ENCODE data around the gene RAD1. TPM values are rescaled to one million over a fixed set of nuclear protein-coding genes. Genes with fewer than 3 reads are reported as not detected.

Gene RAD1
- total RNA-seq, 1 donor from 2014 or later, result 15.7 TPM

DNA sequence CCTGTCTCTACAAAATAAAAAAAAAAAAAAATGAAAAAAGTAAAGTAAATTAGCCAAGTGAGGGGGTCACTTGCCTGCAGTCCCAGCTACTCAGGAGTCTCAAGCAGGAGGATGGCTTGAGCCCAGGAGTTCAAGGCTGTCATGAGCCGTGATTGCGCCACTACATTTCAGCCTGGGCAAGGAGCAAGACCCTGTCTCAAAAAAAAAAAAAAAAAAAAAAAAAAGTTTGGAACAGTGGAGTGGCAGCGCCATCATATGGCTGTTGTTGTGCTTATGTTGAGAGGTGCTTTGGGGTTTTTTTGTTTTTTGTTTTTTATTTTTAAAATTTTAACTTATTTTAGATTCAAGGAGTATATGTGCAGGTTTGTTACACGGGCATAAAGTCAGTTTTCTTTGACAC, 3.8 kb upstream of the RAD1 start:
- H3K9ac ChIP-seq (ENCODE audit: low read depth in 1 of 3, low read length in 3 of 3), result no peak overlapping the region
- H3K27ac ChIP-seq (ENCODE audit: low read depth, low read length), result no peak overlapping the region
- peaks cover 3 to 38% (median 36%) of the 10 kb centered on the region in 3 donors for H3K36me3 ChIP-seq (ENCODE audit: control insufficient read depth in 3 of 3, insufficient read depth in 3 of 3, low read length in 3 of 3)
- peaks cover 14 to 18% (median 17%) of the 10 kb centered on the region in 3 donors for H3K4me1 ChIP-seq (ENCODE audit: control insufficient read depth in 3 of 3, insufficient read depth in 3 of 3, low read length in 3 of 3)
- H3K4me3 ChIP-seq (ENCODE audit: low read length in 3 of 3), result no peak overlapping the region
- no peaks in the 10 kb centered on the region for H3K9me3 ChIP-seq (ENCODE audit: control insufficient read depth in 3 of 3, low read length in 3 of 3)
- H3K27me3 ChIP-seq (ENCODE audit: control insufficient read depth in 3 of 3, insufficient read depth in 3 of 3, low read length in 3 of 3), result no peaks in the 10 kb centered on the region

DNA sequence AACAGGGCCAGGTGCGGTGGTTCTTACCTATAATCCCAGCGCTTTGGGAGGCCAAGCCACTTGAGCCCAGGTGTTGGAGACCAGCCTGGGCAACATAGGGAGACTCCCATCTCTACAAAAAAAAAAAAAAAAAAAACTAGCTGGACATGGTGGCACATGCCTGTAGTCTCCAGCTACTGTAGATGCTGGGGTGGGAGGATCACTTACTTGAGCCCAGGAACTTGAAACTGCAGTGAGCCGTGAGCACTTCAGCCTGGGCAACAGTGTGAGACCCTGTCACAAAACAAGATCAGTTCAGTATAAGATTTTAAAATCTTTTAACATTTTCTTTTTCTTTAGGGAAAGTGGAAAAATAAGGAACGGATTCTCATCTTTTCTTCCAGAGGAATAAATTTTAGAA, 2.7 kb upstream of the RAD1 start:
- Histone ChIP-seq H3K4me3 (ENCODE audit: low read length in 3 of 3) (no peak overlapping the region), H3K9me3 (ENCODE audit: control insufficient read depth in 3 of 3, low read length in 3 of 3) (no peaks in the 10 kb centered on the region), H3K9ac (ENCODE audit: low read depth in 1 of 3, low read length in 3 of 3) (no peak overlapping the region), H3K4me1 (ENCODE audit: control insufficient read depth in 3 of 3, insufficient read depth in 3 of 3, low read length in 3 of 3) (peaks cover 14 to 23% (median 21%) of the 10 kb centered on the region in 3 donors), H3K27ac (ENCODE audit: low read depth, low read length) (no peak overlapping the region), H3K27me3 (ENCODE audit: control insufficient read depth in 3 of 3, insufficient read depth in 3 of 3, low read length in 3 of 3) (no peaks in the 10 kb centered on the region), H3K36me3 (ENCODE audit: control insufficient read depth in 3 of 3, insufficient read depth in 3 of 3, low read length in 3 of 3) (peaks cover 3 to 29% (median 28%) of the 10 kb centered on the region in 3 donors)

DNA sequence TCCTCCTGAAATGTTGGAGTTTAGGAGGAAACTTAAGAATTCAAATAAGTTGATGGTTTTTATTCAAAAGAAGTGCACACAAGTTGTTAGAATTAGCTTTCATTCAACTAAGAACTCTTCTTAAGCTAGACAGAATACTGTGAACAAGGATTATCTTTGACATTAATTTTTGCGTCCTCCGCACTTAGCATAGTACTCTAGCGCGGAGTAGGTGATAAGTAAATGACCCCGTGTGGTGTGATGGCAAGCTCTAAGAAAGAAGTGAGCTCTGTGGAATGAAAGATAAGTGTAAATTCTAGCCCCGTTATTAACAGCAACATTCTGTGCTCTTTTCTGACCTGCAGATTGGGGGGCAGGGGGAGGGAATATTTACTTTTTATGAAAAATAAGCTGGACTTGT, 1.2 kb upstream of the RAD1 start:
- H3K27me3 ChIP-seq (ENCODE audit: control insufficient read depth in 3 of 3, insufficient read depth in 3 of 3, low read length in 3 of 3), result no peaks in the 10 kb centered on the region
- H3K27ac ChIP-seq (ENCODE audit: low read depth, low read length), result no peak overlapping the region
- H3K9ac ChIP-seq (ENCODE audit: low read depth in 1 of 3, low read length in 3 of 3), result peak overlapping the region; percentile 96 to 98 (median 97)
- H3K4me1 ChIP-seq (ENCODE audit: control insufficient read depth in 3 of 3, insufficient read depth in 3 of 3, low read length in 3 of 3), result peaks cover 14 to 23% (median 21%) of the 10 kb centered on the region in 3 donors
- H3K4me3 ChIP-seq (ENCODE audit: low read length in 3 of 3), result peak overlapping the region; percentile 93 to 99 (median 98)
- H3K9me3 ChIP-seq (ENCODE audit: control insufficient read depth in 3 of 3, low read length in 3 of 3), result no peaks in the 10 kb centered on the region
- peaks cover 3 to 26% (median 23%) of the 10 kb centered on the region in 3 donors for H3K36me3 ChIP-seq (ENCODE audit: control insufficient read depth in 3 of 3, insufficient read depth in 3 of 3, low read length in 3 of 3)

DNA sequence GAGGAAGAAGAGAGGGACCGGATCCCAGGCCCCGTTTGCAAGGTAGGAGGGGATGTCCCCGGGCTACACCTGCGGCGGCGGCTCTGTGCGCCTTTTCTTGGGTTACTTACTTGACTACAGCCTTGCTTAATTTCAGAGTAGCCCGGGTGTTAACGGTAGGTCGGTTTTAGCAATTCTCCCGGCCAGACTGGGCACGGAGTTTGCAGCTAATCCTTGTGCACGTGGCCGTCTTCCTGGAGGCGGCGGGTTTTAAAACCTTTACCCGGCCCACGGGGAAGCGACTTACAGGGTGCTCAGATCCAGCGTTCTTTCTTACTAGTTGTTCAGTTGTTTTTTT, 520 bp upstream of the RAD1 start:
- Histone ChIP-seq H3K9me3 (ENCODE audit: control insufficient read depth in 3 of 3, low read length in 3 of 3) (no peaks in the 10 kb centered on the region), H3K36me3 (ENCODE audit: control insufficient read depth in 3 of 3, insufficient read depth in 3 of 3, low read length in 3 of 3) (peaks cover 4 to 31% (median 25%) of the 10 kb centered on the region in 3 donors), H3K27me3 (ENCODE audit: control insufficient read depth in 3 of 3, insufficient read depth in 3 of 3, low read length in 3 of 3) (no peaks in the 10 kb centered on the region), H3K4me1 (ENCODE audit: control insufficient read depth in 3 of 3, insufficient read depth in 3 of 3, low read length in 3 of 3) (peaks cover 14 to 23% (median 21%) of the 10 kb centered on the region in 3 donors), H3K4me3 (ENCODE audit: low read length in 3 of 3) (peak overlapping the region; percentile 93 to 99 (median 98)), H3K27ac (ENCODE audit: low read depth, low read length) (peak overlapping the region; percentile 75), H3K9ac (ENCODE audit: low read depth in 1 of 3, low read length in 3 of 3) (peak overlapping the region; percentile 96 to 98 (median 97))

DNA sequence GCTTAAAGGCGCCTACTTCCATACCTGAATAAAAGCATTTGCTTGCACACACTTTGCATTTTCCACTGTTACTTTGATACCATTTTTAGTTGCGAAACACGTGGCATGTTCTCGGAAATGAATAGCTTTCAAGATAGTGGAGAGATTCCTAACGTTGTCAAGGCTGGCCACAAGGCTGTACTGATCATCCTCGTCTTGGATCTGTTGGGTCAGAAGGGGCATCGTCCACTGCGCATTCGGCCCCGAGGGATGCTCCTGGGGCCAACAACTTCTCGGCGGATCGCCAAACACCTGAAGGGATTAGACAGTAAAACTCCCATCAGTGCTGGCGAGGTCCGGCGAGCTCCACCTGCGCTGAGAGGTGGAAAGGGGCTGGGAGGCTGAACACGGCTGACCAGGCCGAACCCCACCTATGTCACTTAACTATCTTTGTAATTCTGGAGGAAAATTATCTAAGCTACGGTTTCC, 599 bp downstream of the RAD1 start:
- peaks cover 7 to 23% (median 22%) of the 10 kb centered on the region in 3 donors for H3K36me3 ChIP-seq (ENCODE audit: control insufficient read depth in 3 of 3, insufficient read depth in 3 of 3, low read length in 3 of 3)
- no peaks in the 10 kb centered on the region for H3K9me3 ChIP-seq (ENCODE audit: control insufficient read depth in 3 of 3, low read length in 3 of 3)
- H3K27ac ChIP-seq (ENCODE audit: low read depth, low read length), result peak overlapping the region; percentile 75
- H3K27me3 ChIP-seq (ENCODE audit: control insufficient read depth in 3 of 3, insufficient read depth in 3 of 3, low read length in 3 of 3), result no peaks in the 10 kb centered on the region
- H3K4me3 ChIP-seq (ENCODE audit: low read length in 3 of 3), result peak overlapping the region; percentile 90 to 99 (median 93)
- H3K9ac ChIP-seq (ENCODE audit: low read depth in 1 of 3, low read length in 3 of 3), result peak overlapping the region; percentile 82 to 97 (median 96)
- peaks cover 14 to 23% (median 21%) of the 10 kb centered on the region in 3 donors for H3K4me1 ChIP-seq (ENCODE audit: control insufficient read depth in 3 of 3, insufficient read depth in 3 of 3, low read length in 3 of 3)

DNA sequence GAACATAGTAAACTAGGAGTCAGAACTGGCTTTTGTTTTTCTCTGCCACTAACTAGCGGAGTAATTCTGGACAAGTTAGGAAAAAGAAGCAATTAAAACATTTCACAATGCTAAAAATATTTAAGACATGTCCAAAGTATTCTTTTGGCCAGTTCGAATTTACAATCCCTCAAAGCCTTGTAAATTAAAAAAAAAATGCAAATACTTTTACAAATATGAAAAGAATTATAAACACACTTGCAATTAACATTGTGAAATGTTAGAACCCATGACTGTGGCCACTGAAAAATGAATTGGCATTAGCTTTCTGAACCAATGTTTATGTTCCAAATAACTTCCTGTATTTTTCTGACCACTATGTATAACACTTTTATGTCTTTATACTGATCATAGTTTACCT, 2.2 kb downstream of the RAD1 start:
- H3K27me3 ChIP-seq (ENCODE audit: control insufficient read depth in 3 of 3, insufficient read depth in 3 of 3, low read length in 3 of 3), result no peaks in the 10 kb centered on the region
- peaks cover 8 to 32% (median 25%) of the 10 kb centered on the region in 3 donors for H3K36me3 ChIP-seq (ENCODE audit: control insufficient read depth in 3 of 3, insufficient read depth in 3 of 3, low read length in 3 of 3)
- no peak overlapping the region for H3K4me3 ChIP-seq (ENCODE audit: low read length in 3 of 3)
- H3K4me1 ChIP-seq (ENCODE audit: control insufficient read depth in 3 of 3, insufficient read depth in 3 of 3, low read length in 3 of 3), result peaks cover 14 to 23% (median 21%) of the 10 kb centered on the region in 3 donors
- H3K9ac ChIP-seq (ENCODE audit: low read depth in 1 of 3, low read length in 3 of 3), result no peak overlapping the region
- no peaks in the 10 kb centered on the region for H3K9me3 ChIP-seq (ENCODE audit: control insufficient read depth in 3 of 3, low read length in 3 of 3)
- no peak overlapping the region for H3K27ac ChIP-seq (ENCODE audit: low read depth, low read length)

DNA sequence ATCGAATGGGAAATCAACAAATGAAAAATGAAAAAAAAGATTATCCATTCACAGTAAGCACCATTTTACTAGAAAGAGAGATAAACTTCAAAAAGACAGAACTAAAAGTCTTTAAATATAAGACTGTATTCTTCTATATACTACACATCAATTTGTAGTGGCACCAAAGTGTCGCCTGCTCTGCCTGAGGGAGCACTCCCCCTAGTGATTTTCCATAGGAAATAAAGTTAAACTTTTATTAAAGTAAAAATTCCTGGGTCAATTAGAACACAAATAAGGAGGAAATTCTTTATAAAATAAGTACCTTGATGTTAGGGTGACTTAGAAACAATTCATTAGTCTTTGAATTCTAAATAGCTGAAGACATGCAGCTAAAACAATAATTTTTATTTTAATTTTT, 9.7 kb downstream of the RAD1 start:
- Histone ChIP-seq H3K36me3 (ENCODE audit: control insufficient read depth in 3 of 3, insufficient read depth in 3 of 3, low read length in 3 of 3) (peaks cover 2 to 20% (median 19%) of the 10 kb centered on the region in 3 donors), H3K4me3 (ENCODE audit: low read length in 3 of 3) (no peak overlapping the region), H3K27me3 (ENCODE audit: control insufficient read depth in 3 of 3, insufficient read depth in 3 of 3, low read length in 3 of 3) (no peaks in the 10 kb centered on the region), H3K4me1 (ENCODE audit: control insufficient read depth in 3 of 3, insufficient read depth in 3 of 3, low read length in 3 of 3) (no peaks in the 10 kb centered on the region), H3K9ac (ENCODE audit: low read depth in 1 of 3, low read length in 3 of 3) (no peak overlapping the region), H3K9me3 (ENCODE audit: control insufficient read depth in 3 of 3, low read length in 3 of 3) (no peaks in the 10 kb centered on the region), H3K27ac (ENCODE audit: low read depth, low read length) (no peak overlapping the region)

DNA sequence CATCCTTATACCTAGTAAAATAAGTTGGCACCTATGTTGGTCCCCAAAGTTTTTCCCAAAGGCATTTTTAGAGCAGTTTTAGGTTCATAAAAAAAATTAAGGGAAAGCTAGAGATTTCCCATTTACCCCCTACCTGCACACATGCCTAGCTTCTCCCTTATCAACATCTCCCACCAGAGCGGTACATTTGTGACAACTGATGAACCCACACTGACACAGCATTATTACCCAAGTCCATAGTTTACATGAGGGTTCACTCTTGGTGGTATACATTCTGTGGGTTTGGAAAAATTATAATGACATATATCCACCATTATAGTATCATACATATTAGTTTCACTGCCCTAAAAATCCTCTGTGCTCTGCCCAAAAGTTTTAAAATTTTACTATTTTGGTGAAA, 12.0 kb downstream of the RAD1 start:
- H3K36me3 ChIP-seq (ENCODE audit: control insufficient read depth in 3 of 3, insufficient read depth in 3 of 3, low read length in 3 of 3), result peaks cover 0 to 11% (median 3%) of the 10 kb centered on the region in 3 donors
- no peaks in the 10 kb centered on the region for H3K27me3 ChIP-seq (ENCODE audit: control insufficient read depth in 3 of 3, insufficient read depth in 3 of 3, low read length in 3 of 3)
- H3K9me3 ChIP-seq (ENCODE audit: control insufficient read depth in 3 of 3, low read length in 3 of 3), result no peaks in the 10 kb centered on the region

DNA sequence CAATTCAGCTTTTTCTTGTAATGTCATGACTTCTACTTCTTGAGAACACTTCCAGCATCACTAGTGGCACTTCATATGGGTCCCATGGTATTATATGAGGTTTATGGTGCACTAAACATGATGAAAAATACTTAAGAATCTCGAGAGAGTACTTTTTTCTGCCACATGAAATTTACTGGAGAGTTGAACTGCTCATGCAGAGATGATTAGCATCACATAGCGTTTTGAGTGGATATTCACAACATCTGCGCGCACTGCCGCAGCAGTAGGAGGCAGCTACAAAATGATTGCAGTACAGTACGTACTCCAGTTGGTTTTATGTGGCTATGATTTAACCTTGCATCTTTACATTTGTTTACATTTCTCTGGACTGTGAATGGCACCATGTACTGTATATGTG, 14.7 kb downstream of the RAD1 start:
- Histone ChIP-seq H3K9ac (ENCODE audit: low read depth in 1 of 3, low read length in 3 of 3) (no peak overlapping the region), H3K4me1 (ENCODE audit: control insufficient read depth in 3 of 3, insufficient read depth in 3 of 3, low read length in 3 of 3) (no peaks in the 10 kb centered on the region), H3K9me3 (ENCODE audit: control insufficient read depth in 3 of 3, low read length in 3 of 3) (no peaks in the 10 kb centered on the region), H3K36me3 (ENCODE audit: control insufficient read depth in 3 of 3, insufficient read depth in 3 of 3, low read length in 3 of 3) (peaks cover 0 to 5% (median 0%) of the 10 kb centered on the region in 3 donors), H3K4me3 (ENCODE audit: low read length in 3 of 3) (no peak overlapping the region), H3K27ac (ENCODE audit: low read depth, low read length) (no peak overlapping the region), H3K27me3 (ENCODE audit: control insufficient read depth in 3 of 3, insufficient read depth in 3 of 3, low read length in 3 of 3) (no peaks in the 10 kb centered on the region)

More for the DNA sequence above, 12.0 kb downstream of the RAD1 start:
- Histone ChIP-seq H3K4me1 (ENCODE audit: control insufficient read depth in 3 of 3, insufficient read depth in 3 of 3, low read length in 3 of 3) (no peaks in the 10 kb centered on the region), H3K4me3 (ENCODE audit: low read length in 3 of 3) (no peak overlapping the region), H3K9ac (ENCODE audit: low read depth in 1 of 3, low read length in 3 of 3) (no peak overlapping the region), H3K27ac (ENCODE audit: low read depth, low read length) (no peak overlapping the region)

DNA sequence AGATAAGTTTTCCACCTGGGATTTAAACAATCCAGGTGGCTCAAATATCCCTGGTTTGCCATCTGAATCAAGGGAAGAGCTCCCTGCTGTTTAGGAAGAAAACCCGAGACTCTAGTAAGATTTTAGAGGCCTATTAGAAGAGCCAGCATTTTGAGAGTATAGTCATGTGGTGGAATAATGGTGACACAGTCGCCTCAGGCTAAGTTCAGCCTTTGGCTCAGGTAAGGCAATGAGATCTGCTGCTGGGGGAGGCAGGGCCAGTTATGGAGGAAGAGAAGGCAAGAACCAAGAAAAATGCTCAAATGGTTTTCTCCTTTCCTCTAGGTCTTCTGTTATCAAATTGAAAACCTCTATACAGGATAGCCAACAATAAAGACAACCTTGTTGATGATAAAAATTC, 16.2 kb downstream of the RAD1 start:
- H3K27me3 ChIP-seq (ENCODE audit: control insufficient read depth in 3 of 3, insufficient read depth in 3 of 3, low read length in 3 of 3), result no peaks in the 10 kb centered on the region
- H3K4me3 ChIP-seq (ENCODE audit: low read length in 3 of 3), result no peak overlapping the region
- no peak overlapping the region for H3K27ac ChIP-seq (ENCODE audit: low read depth, low read length)
- H3K4me1 ChIP-seq (ENCODE audit: control insufficient read depth in 3 of 3, insufficient read depth in 3 of 3, low read length in 3 of 3), result no peaks in the 10 kb centered on the region
- H3K9ac ChIP-seq (ENCODE audit: low read depth in 1 of 3, low read length in 3 of 3), result no peak overlapping the region
- no peaks in the 10 kb centered on the region for H3K9me3 ChIP-seq (ENCODE audit: control insufficient read depth in 3 of 3, low read length in 3 of 3)
- peaks cover 0 to 3% (median 0%) of the 10 kb centered on the region in 3 donors for H3K36me3 ChIP-seq (ENCODE audit: control insufficient read depth in 3 of 3, insufficient read depth in 3 of 3, low read length in 3 of 3)

Measured in skeletal muscle tissue (tissue), 4 donors.